Measurements from ENCODE around the gene CFAP20.
"Not testable (repeated sequence)": the region's sequence is repeated elsewhere in the genome, so short reads cannot be mapped to it uniquely, and the experiment has no call there.

CFAP20 gene

DNA sequence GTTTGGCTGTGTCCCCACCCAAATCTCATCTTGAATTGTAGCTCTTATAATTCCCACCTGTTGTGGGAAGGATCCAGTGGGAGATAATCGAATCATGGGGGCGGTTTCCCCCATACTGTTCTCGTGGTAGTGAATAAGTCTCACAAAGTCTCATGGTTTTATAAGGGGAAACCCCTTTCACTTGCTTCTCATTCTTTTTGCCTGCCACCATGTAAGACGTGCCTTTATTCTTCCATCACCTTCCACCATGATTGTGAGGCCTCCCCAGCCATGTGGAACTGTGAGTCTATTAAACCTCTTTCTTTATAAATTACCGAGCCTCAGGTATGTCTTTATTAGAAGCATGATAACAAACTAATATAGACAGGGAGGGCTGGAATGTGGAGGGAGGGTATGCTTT is 57.0 kb downstream of the CFAP20 start:
- not testable (repeated sequence) for DNase-seq (ENCODE audit: extremely low read depth in 1 of 2, low read depth in 1 of 2)

DNA sequence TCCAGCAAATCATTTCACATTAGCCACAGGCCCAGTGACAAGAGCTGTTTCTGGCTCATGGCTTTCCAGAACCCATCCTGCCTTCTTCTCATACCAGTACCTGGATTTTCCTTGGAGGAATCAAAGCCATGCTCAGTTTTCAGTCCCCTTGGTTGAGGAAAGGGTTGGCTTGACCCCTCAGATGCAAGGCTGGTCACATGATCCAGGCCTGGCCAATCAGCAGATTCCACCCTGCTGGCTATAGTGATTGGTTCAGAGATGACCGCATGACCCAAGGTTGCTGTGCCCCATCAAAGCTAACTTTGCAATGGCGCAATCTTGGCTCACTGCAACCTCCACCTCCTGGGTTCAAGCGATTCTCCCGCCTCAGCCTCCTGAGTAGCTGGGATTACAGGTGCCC is 58.6 kb downstream of the CFAP20 start:
- no peak for DNase-seq (ENCODE audit: extremely low read depth in 1 of 2, low read depth in 1 of 2)

Measured in stimulated activated CD8-positive, alpha-beta memory T cell treated with anti-CD3 and anti-CD28 coated beads, Interleukin-7, amount 100 ng/mL, for 48 hours (primary cell).